Measurements from ENCODE around the gene KIF21B.

GRCh38 chr1:201028461-201028889 is 5.0 kb upstream of the KIF21B start:
- TF ChIP-seq CTCF (IDR thresholded peaks at IDR 0.05; ENCODE audit: low read depth, low read length) (no peak), EZH2phosphoT487 (IDR thresholded peaks at IDR 0.05; ENCODE audit: low read depth) (no peak)

Measured in OCI-LY3 (cell line).